Ovary (tissue), 9 donors: ENCODE results near the gene REV1. TPM values are rescaled to one million over a fixed set of nuclear protein-coding genes. Genes with fewer than 3 reads are reported as not detected.

Experiments used
- DNase-seq, 5 donors: peaks; one replicate each; pipeline ENCODE4 v3.0.0-alpha.2; 2019 to 2020
- H3K27ac ChIP-seq, 2 donors: fragments of 200-600 bp; one replicate each; pipeline versions ENCODE4 v1.5.1 to v1.8.0; 2019 to 2022
- H3K27me3 ChIP-seq: fragments of 200-600 bp; one replicate; pipeline ENCODE4 v1.8.0; 2022
- H3K36me3 ChIP-seq: fragments of 200-600 bp; sonication (generic); one replicate; pipeline ENCODE4 v1.5.1; 2019
- H3K4me1 ChIP-seq: one replicate; pipeline ENCODE4 v1.8.1; 2013; ENCODE audit warnings: mild to moderate bottlenecking, moderate library complexity; ENCODE audit not compliant: insufficient read depth
- H3K4me3 ChIP-seq: fragments of 200-600 bp; sonication (generic); one replicate; pipeline ENCODE4 v1.5.1; 2017
- H3K9me3 ChIP-seq, 2 donors: fragments of 200-600 bp in 1 of 2; sonication (generic) in 1 of 2; one replicate each; pipeline versions ENCODE4 v1.5.1 to v1.8.1; 2013 to 2019; ENCODE audit warnings: mild to moderate bottlenecking in 1 of 2, moderate library complexity in 1 of 2
- EP300 ChIP-seq: sonication (generic); formaldehyde crosslinking; IDR thresholded peaks from one replicate; pipeline ENCODE4 v1.6.1; 2017; ENCODE audit warnings: antibody characterized with exemption
- POLR2A ChIP-seq: fragments of 450-650 bp; IDR thresholded peaks from one replicate; pipeline ENCODE4 v1.6.1; 2017; ENCODE audit warnings: antibody characterized with exemption, mild to moderate bottlenecking, moderate library complexity
- WGBS, 3 donors: extraction: QIAGEN DNeasy Blood & Tissue Kit in 1 of 3; methylation state at CpG; one replicate each; pipeline versions ENCODE4 v1.1.5 to v1.1.7; 2013 to 2017; 5-methylcytosine and 5-hydroxymethylcytosine counted together
- intact Hi-C, 4 donors: fragments of 100-400 bp; cut with DNase I; formaldehyde crosslinking; loops; one replicate each; pipeline versions ENCODE4 v1.11.0 to v1.15.1; 2022 to 2023
- polyA plus RNA-seq, 2 donors: library from polyadenylated mRNA; stranded (reverse); fragments of 200-250 nt in 1 of 2; fragments of 350-450 nt in 1 of 2; fragmentation: Illumina TruSeq in 1 of 2; extraction: RNeasy Lipid Tissue Mini Kit (QIAGEN cat#74804) in 1 of 2; gene quantifications; one replicate each; pipeline ENCODE4 v1.2.3, GENCODE V29; 2013 to 2014
- total RNA-seq, 7 donors: library from RNA; depleted of rRNA in 2 of 7; stranded (reverse); fragments of >200 nt in 2 of 7; fragmentation: NEBNext Ultra II Directional in 3 of 7; extraction: Animal tissue kit (Norgen Biotek cat#: 25700) in 3 of 7; gene quantifications; one replicate each; pipeline versions ENCODE4 v1.1.0 to v1.2.4, GENCODE V29; 2016 to 2023
- TF ChIP-seq, protein P1 (sequence below), 3 donors: fragments of 450-650 bp in 2 of 3; fragments of 200-600 bp in 1 of 3; IDR thresholded peaks; one replicate each; pipeline versions ENCODE4 v1.5.1 to v1.8.0; 2016 to 2022; ENCODE audit warnings: antibody characterized with exemption in 3 of 3, mild to moderate bottlenecking in 1 of 3
- donor health status: DM: no; HTN: no; CAD: no; lungs with moderate emphysema.
- donor health status: DM: no; HTN: no; CAD: no.
- donor health status: Bipolar disorder and iron deficiency.
- donor health status: DM: yes; HTN: yes; CAD: no.
- donor health status: DM: no; HTN: no; CAD: no.
- donor health status: DM: yes; HTN: yes; CAD: no.

Gene REV1
- total and polyA plus RNA-seq, 9 donors, result 25.4 to 63.3 (median 43.6) TPM

DNA sequence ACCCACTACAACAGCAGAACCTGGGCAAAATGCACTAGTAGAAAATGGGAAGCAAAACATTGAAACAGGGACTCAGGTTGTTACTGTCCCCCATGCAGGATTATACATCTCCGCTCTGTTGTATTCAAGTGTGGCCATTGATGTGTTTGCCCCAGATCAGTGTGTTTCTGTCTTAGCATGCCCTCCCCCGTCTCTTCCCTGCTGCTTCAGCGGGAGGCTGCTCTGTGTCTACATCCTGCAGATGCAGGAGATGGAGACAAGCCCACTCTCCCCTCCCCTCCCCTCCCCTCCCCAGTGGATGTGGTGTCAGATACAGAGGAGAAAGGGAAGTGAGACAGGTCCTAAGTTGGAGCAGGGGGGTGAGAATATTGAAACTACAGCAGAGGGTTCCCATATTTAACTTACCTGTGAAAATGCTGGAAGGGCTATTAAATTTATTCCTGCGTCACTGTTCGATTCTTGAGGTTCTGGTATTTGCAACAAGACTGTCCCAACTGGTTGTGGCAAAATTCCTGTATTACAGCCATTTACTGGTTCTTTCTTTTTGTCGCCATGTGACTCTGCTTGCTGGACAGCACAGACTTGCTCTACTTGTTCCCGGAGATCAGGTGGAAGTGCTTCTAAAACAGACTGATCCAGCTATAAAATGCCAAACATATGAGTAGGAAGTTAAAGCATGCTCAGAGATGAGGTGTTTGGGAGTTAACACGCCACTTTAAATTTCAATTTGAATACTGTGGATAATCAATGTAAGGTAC is 85.6 kb downstream of the REV1 start:
- no peak overlapping the region for H3K4me3 ChIP-seq
- H3K27ac ChIP-seq, result no peak overlapping the region
- H3K4me1 ChIP-seq, result no peaks in the 10 kb centered on the region
- DNase-seq, result no peak
- H3K27me3 ChIP-seq, result no peaks in the 10 kb centered on the region
- no peaks in the 10 kb centered on the region for H3K9me3 ChIP-seq
- TF ChIP-seq POLR2A (no peak), EP300 (no peak)
- intact Hi-C loops, result no loop called here
- no peaks in the 10 kb centered on the region for H3K36me3 ChIP-seq
- 84 to 86% (median 85%) methylated on average over 8 of the region's 8 CpGs for WGBS, 3 donors

- Histone ChIP-seq H3K27ac (no peak overlapping the region), H3K4me3 (no peak overlapping the region), H3K27me3 (no peaks in the 10 kb centered on the region), H3K9me3 (no peaks in the 10 kb centered on the region), H3K36me3 (no peaks in the 10 kb centered on the region), H3K4me1 (no peaks in the 10 kb centered on the region)
- 71 to 86% (median 82%) methylated on average over 4 of the region's 4 CpGs for WGBS, 3 donors
- TF ChIP-seq POLR2A (no peak), EP300 (no peak)
- TF ChIP-seq, protein P1, sequence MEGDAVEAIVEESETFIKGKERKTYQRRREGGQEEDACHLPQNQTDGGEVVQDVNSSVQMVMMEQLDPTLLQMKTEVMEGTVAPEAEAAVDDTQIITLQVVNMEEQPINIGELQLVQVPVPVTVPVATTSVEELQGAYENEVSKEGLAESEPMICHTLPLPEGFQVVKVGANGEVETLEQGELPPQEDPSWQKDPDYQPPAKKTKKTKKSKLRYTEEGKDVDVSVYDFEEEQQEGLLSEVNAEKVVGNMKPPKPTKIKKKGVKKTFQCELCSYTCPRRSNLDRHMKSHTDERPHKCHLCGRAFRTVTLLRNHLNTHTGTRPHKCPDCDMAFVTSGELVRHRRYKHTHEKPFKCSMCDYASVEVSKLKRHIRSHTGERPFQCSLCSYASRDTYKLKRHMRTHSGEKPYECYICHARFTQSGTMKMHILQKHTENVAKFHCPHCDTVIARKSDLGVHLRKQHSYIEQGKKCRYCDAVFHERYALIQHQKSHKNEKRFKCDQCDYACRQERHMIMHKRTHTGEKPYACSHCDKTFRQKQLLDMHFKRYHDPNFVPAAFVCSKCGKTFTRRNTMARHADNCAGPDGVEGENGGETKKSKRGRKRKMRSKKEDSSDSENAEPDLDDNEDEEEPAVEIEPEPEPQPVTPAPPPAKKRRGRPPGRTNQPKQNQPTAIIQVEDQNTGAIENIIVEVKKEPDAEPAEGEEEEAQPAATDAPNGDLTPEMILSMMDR (IDR thresholded peaks at IDR 0.05), result no peak
- DNase-seq, result no peak
- intact Hi-C loops, result no loop called here
Observed at GRCh38 chr2:99403524-99403923, 86.3 kb downstream of the REV1 start.

- no peak for DNase-seq
- Histone ChIP-seq H3K27me3 (no peaks in the 10 kb centered on the region), H3K27ac (no peak overlapping the region), H3K4me1 (no peaks in the 10 kb centered on the region), H3K4me3 (no peak overlapping the region), H3K36me3 (no peaks in the 10 kb centered on the region), H3K9me3 (no peaks in the 10 kb centered on the region)
- TF ChIP-seq POLR2A, result no peak
- TF ChIP-seq, protein P1 (IDR thresholded peaks at IDR 0.05), result no peak
- no peak for TF ChIP-seq EP300
- intact Hi-C loops, result no loop called here
Observed at GRCh38 chr2:99403084-99403483, 86.7 kb downstream of the REV1 start.

GRCh38 chr2:99401841-99402240 is 88.0 kb downstream of the REV1 start:
- TF ChIP-seq EP300 (no peak), POLR2A (no peak)
- TF ChIP-seq, protein P1 (IDR thresholded peaks at IDR 0.05), result no peak
- no peak overlapping the region for H3K27ac ChIP-seq
- DNase-seq, result no peak
- no peaks in the 10 kb centered on the region for H3K36me3 ChIP-seq
- H3K9me3 ChIP-seq, result no peaks in the 10 kb centered on the region
- intact Hi-C loops, result no loop called here
- H3K4me1 ChIP-seq, result no peaks in the 10 kb centered on the region
- no peak overlapping the region for H3K4me3 ChIP-seq
- 81 to 89% (median 89%) methylated on average over 4 of the region's 4 CpGs for WGBS, 3 donors
- H3K27me3 ChIP-seq, result no peaks in the 10 kb centered on the region

DNA sequence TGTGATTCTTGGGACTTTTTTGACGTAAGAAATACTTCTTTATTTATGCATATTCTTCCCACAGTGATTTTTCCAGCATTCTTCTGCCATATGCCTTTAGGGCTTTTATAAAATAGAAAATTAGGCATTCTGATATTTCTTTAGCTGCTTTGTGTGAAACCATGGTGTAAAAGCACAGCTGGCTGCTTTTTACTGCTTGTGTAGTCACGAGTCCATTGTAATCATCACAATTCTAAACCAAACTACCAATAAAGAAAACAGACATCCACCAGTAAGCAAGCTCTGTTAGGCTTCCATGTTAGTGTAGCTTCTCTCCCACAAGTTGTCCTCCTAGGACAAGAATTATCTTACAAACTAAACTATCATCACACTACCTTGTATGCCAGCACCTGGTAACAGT is 90.0 kb downstream of the REV1 start:
- Histone ChIP-seq H3K36me3 (no peaks in the 10 kb centered on the region), H3K9me3 (no peaks in the 10 kb centered on the region), H3K4me3 (no peak overlapping the region), H3K27me3 (no peaks in the 10 kb centered on the region), H3K27ac (no peak overlapping the region), H3K4me1 (no peaks in the 10 kb centered on the region)
- 75 to 88% (median 80%) methylated on average over 2 of the region's 2 CpGs for WGBS, 3 donors
- TF ChIP-seq POLR2A (no peak), EP300 (no peak)
- TF ChIP-seq, protein P1 (IDR thresholded peaks at IDR 0.05), result no peak
- intact Hi-C loops, result no loop called here
- DNase-seq, result no peak
